Calu3 (cell line): ENCODE results near the gene SEPTIN1. TPM values are rescaled to one million over a fixed set of nuclear protein-coding genes. Genes with fewer than 3 reads are reported as not detected.
A peak's percentile ranks its signal among the peaks of the same experiment; 100 is the strongest.

Source experiments
- BruUV-seq: library from RNA; stranded (reverse); fragments of 400-500 nt; replicated peaks from 2 replicates; lab custom pipeline; 2021; lab: Mats Ljungman, UMichigan
- CTCF ChIA-PET: fragments of 300-600 bp; sonication (Branson Sonifier 250); formaldehyde crosslinking; loops from one replicate; lab custom pipeline; 2022; ENCODE audit warnings: antibody characterized with exemption; lab: Charles Lee
- DNase-seq: peaks from one replicate; pipeline ENCODE4 v3.0.0; 2022
- H3K27ac Mint-ChIP-seq: one replicate; pipeline ENCODE4 v1.8.0; 2022; ENCODE audit warnings: mixed read lengths; ENCODE audit not compliant: unreplicated experiment
- H3K27me3 Mint-ChIP-seq: one replicate; pipeline ENCODE4 v1.8.0; 2022; ENCODE audit warnings: mixed read lengths; ENCODE audit not compliant: unreplicated experiment
- H3K36me3 Mint-ChIP-seq: one replicate; pipeline ENCODE4 v1.8.0; 2022; ENCODE audit warnings: mild to moderate bottlenecking, moderate library complexity, mixed read lengths; ENCODE audit not compliant: insufficient read depth, unreplicated experiment
- H3K4me1 Mint-ChIP-seq: one replicate; pipeline ENCODE4 v1.8.0; 2022; ENCODE audit warnings: mild to moderate bottlenecking, low read depth, mixed read lengths; ENCODE audit not compliant: unreplicated experiment
- H3K4me3 Mint-ChIP-seq: one replicate; pipeline ENCODE4 v1.8.0; 2022; ENCODE audit warnings: mild to moderate bottlenecking, low read depth, moderate library complexity, mixed read lengths; ENCODE audit not compliant: unreplicated experiment
- H3K9me3 Mint-ChIP-seq: one replicate; pipeline ENCODE4 v1.8.0; 2022; ENCODE audit warnings: low read depth, mixed read lengths; ENCODE audit not compliant: unreplicated experiment
- intact Hi-C: fragments of 100-400 bp; cut with micrococcal nuclease; formaldehyde crosslinking; loops from one replicate; pipeline ENCODE4 v1.10.0; 2022; ENCODE audit not compliant: unreplicated experiment
- total RNA-seq: library from RNA; stranded (reverse); gene quantifications from 2 replicates; pipeline ENCODE4 v1.2.3, GENCODE V29; 2022
- TF ChIP-seq, protein P1 (sequence below): fragments of 200-600 bp; IDR thresholded peaks from one replicate; pipeline ENCODE4 v1.8.0; 2022; ENCODE audit warnings: antibody characterized with exemption; ENCODE audit not compliant: unreplicated experiment

The SEPTIN1 gene
- total RNA-seq, 1 experiment from 2014 or later = 1.5 TPM

DNA sequence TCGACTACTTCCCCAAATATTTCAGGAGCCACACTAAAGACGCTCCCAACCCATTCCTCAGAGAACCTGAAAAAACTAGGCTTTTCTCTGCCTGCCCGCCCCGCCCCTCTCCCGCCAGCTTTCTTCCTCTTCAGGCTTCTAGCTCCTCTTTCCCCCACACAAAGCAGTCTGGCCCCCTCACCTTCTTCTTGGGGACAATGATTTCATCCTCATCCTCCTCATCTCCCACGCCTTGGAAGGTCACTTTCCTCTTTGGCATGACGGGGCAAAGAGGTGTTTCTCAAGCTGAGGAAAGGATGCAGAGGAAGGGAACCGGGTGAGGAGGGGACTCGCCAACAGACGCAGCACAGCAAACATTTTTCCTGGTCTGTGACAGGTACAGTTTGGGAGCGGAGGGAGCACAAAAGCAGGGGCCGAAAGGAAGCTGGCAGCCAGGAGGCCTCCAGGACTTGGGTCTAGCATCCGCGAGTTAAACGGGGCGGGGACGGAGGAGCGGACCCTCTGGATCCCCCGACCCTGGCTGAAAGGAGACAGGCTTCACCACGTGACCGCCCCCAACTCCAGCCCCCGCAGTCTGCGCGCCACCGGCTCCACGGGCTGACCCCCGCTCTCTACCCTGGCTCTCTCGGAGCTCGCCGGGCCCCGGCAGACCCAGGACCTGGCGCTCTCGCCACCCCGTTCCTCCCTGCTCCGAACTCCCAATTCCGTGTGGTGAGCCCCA lies 27.8 kb downstream of the SEPTIN1 start:
- H3K4me3 Mint-ChIP-seq = peak overlapping the region; percentile 90
- no peaks in the 10 kb centered on the region for H3K27me3 Mint-ChIP-seq
- TF ChIP-seq, protein P1, sequence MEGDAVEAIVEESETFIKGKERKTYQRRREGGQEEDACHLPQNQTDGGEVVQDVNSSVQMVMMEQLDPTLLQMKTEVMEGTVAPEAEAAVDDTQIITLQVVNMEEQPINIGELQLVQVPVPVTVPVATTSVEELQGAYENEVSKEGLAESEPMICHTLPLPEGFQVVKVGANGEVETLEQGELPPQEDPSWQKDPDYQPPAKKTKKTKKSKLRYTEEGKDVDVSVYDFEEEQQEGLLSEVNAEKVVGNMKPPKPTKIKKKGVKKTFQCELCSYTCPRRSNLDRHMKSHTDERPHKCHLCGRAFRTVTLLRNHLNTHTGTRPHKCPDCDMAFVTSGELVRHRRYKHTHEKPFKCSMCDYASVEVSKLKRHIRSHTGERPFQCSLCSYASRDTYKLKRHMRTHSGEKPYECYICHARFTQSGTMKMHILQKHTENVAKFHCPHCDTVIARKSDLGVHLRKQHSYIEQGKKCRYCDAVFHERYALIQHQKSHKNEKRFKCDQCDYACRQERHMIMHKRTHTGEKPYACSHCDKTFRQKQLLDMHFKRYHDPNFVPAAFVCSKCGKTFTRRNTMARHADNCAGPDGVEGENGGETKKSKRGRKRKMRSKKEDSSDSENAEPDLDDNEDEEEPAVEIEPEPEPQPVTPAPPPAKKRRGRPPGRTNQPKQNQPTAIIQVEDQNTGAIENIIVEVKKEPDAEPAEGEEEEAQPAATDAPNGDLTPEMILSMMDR = no peak
- peaks cover 42% of the 10 kb centered on the region for H3K4me1 Mint-ChIP-seq
- no peak for DNase-seq
- H3K36me3 Mint-ChIP-seq = peaks cover 81% of the 10 kb centered on the region
- TSS peak; percentile 40 for BruUV-seq
- CTCF ChIA-PET = interaction anchor here (0.6 to 1.1 kb wide), 3 partner anchors 16 to 263 kb away, joined by 3 to 4 read pairs (median 3); partner anchors contain the start of gene TBX6
- H3K9me3 Mint-ChIP-seq = no peaks in the 10 kb centered on the region
- intact Hi-C loops = loop anchor here (2.0 kb wide), 1 partner anchor 16 kb away; the partner anchor contains the start of gene TBC1D10B
- peak overlapping the region; percentile 99 for H3K27ac Mint-ChIP-seq

DNA sequence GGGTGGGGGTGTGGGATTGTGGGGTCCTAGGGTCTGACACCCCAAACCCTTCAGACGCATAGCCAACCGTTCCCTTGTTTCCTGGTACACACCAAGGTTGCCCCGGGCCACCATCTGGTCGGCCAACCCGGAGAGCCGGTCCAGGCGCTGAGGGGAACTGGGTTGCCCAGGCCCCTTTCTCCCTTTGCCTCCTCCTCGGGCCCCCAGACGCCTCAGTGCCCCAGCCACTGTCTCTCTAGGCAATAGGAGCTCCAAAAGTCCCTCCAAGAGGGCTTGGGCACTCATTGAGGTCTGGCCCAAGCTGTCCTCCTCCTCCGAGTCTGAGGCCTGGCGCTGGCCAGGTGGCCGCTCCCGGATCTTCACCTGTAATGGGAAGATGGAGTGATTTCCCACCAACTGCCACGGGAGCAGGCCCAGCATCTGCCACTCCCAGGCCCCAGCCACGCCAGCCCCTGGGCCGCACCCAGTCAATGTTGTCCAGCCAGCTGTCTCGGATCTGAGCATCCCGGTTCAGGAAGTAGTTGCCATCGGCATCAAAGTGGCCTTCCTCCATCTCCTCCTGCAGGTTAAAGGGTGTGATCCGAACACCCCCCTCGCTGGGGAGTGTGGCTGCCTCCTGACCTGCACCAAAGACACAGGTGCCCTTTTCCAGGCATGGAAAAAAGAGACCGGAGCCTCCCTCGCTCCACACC lies 28.8 kb downstream of the SEPTIN1 start:
- Mint-ChIP-seq H3K27ac (peak overlapping the region; percentile 99), H3K9me3 (no peaks in the 10 kb centered on the region), H3K4me1 (peaks cover 42% of the 10 kb centered on the region), H3K27me3 (no peaks in the 10 kb centered on the region), H3K4me3 (peak overlapping the region; percentile 90), H3K36me3 (peaks cover 85% of the 10 kb centered on the region)
- no peak for DNase-seq
- intact Hi-C loops = loop anchor here (2.0 kb wide), 1 partner anchor 17 kb away; the partner anchor contains the start of gene TBC1D10B
- CTCF ChIA-PET = interaction anchor here (0.5 kb wide), 1 partner anchor 508 kb away, joined by 3 read pairs; no protein-coding TSS in a partner anchor
- no TSS peak for BruUV-seq
- TF ChIP-seq, protein P1 = no peak

DNA sequence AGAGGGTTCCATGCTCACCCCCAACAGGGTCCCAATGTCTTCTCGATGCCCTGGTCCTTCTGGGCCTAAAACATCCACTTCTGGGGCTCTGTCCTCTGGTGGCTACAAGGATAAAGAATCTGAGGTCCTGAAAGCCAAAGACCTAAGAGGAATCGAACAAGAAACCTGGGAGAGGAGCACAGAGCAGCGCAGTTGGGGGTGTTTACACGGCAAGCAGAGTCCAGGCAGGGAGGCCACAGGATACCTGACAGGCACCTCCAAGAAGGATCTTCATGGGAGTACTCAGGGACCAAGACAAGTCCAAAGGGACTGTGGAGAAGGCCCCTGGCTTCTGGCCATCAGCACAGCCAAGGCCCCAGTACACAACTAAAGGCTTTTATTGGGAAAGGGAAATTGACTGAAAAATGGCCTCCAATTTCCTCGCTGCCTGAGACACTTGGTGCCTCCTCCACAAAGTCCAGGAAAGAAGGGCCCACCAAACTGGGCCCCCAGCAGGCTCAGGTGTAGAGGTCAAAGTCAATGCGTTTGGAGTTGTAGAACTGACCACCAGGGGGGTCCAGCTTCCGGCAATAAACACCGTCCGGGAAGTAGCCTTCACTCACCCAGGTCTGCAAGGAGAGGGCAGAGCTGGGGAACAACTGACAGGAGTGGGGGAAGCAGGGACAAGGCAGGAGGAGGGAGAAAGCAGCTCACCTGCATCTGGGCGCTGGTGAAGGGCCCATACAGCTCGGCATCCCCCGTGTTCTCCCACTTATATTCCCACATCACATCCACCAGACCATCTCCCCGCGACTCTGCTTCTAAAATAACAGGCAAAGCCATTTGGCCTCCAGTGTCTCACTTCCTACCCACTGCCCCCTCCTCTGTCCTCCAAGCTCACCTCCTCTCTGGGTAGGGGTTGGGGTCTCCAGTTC lies 29.6 kb downstream of the SEPTIN1 start:
- TF ChIP-seq, protein P1 = no peak

More for the DNA sequence above, 29.6 kb downstream of the SEPTIN1 start:
- Mint-ChIP-seq H3K27ac (peak overlapping the region; percentile 21), H3K4me3 (peak overlapping the region; percentile 90), H3K27me3 (no peaks in the 10 kb centered on the region), H3K9me3 (no peaks in the 10 kb centered on the region), H3K36me3 (peaks cover 86% of the 10 kb centered on the region), H3K4me1 (peaks cover 36% of the 10 kb centered on the region)
- CTCF ChIA-PET = no interaction called here
- no TSS peak for BruUV-seq
- intact Hi-C loops = no loop called here
- no peak for DNase-seq
